ENCODE results near the gene NTSR1.

NTSR1 gene

GRCh38 chr20:62797671-62798532 lies 89.3 kb downstream of the NTSR1 start:
- H3K4me3 Mint-ChIP-seq = peak overlapping the region; percentile 90
- H3K36me3 Mint-ChIP-seq = peaks cover 29% of the 10 kb centered on the region
- no peaks in the 10 kb centered on the region for H3K9me3 Mint-ChIP-seq
- ATAC-seq = no peak
- H3K4me1 Mint-ChIP-seq = peaks cover 48% of the 10 kb centered on the region
- no peaks in the 10 kb centered on the region for H3K27me3 Mint-ChIP-seq
- H3K27ac Mint-ChIP-seq = peak overlapping the region; percentile 80

GRCh38 chr20:62799036-62799435 lies 90.4 kb downstream of the NTSR1 start:
- Mint-ChIP-seq H3K36me3 (peaks cover 29% of the 10 kb centered on the region), H3K27me3 (no peaks in the 10 kb centered on the region), H3K4me3 (no peak overlapping the region), H3K27ac (peak overlapping the region; percentile 60), H3K4me1 (peaks cover 42% of the 10 kb centered on the region), H3K9me3 (no peaks in the 10 kb centered on the region)
- no peak for ATAC-seq

- ATAC-seq = no peak
Measured at GRCh38 chr20:62799459-62799858, 90.8 kb downstream of the NTSR1 start.

GRCh38 chr20:62799873-62800272 lies 91.2 kb downstream of the NTSR1 start:
- Mint-ChIP-seq H3K27me3 (no peaks in the 10 kb centered on the region), H3K36me3 (peaks cover 29% of the 10 kb centered on the region), H3K4me3 (no peak overlapping the region), H3K9me3 (no peaks in the 10 kb centered on the region), H3K27ac (no peak overlapping the region), H3K4me1 (peaks cover 40% of the 10 kb centered on the region)
- ATAC-seq = no peak

More at GRCh38 chr20:62799459-62799858, 90.8 kb downstream of the NTSR1 start:
- no peak overlapping the region for H3K4me3 Mint-ChIP-seq
- H3K36me3 Mint-ChIP-seq = peaks cover 29% of the 10 kb centered on the region
- no peak overlapping the region for H3K27ac Mint-ChIP-seq
- H3K4me1 Mint-ChIP-seq = peaks cover 44% of the 10 kb centered on the region
- no peaks in the 10 kb centered on the region for H3K27me3 Mint-ChIP-seq
- H3K9me3 Mint-ChIP-seq = no peaks in the 10 kb centered on the region

GRCh38 chr20:62800314-62801259 lies 92.0 kb downstream of the NTSR1 start:
- H3K9me3 Mint-ChIP-seq = no peaks in the 10 kb centered on the region
- peaks cover 43% of the 10 kb centered on the region for H3K4me1 Mint-ChIP-seq
- H3K27ac Mint-ChIP-seq = no peak overlapping the region
- H3K27me3 Mint-ChIP-seq = no peaks in the 10 kb centered on the region
- H3K4me3 Mint-ChIP-seq = no peak overlapping the region
- ATAC-seq = no peak
- H3K36me3 Mint-ChIP-seq = peaks cover 29% of the 10 kb centered on the region

- H3K36me3 Mint-ChIP-seq = peaks cover 29% of the 10 kb centered on the region
- H3K27ac Mint-ChIP-seq = no peak overlapping the region
- H3K4me3 Mint-ChIP-seq = no peak overlapping the region
- H3K9me3 Mint-ChIP-seq = no peaks in the 10 kb centered on the region
- no peaks in the 10 kb centered on the region for H3K27me3 Mint-ChIP-seq
- H3K4me1 Mint-ChIP-seq = peaks cover 46% of the 10 kb centered on the region
- ATAC-seq = no peak
Measured at GRCh38 chr20:62801284-62802010, 92.8 kb downstream of the NTSR1 start.

GRCh38 chr20:62802026-62802712 lies 93.5 kb downstream of the NTSR1 start:
- no peaks in the 10 kb centered on the region for H3K27me3 Mint-ChIP-seq
- H3K4me1 Mint-ChIP-seq = peaks cover 49% of the 10 kb centered on the region
- H3K9me3 Mint-ChIP-seq = no peaks in the 10 kb centered on the region
- no peak overlapping the region for H3K4me3 Mint-ChIP-seq
- peaks cover 35% of the 10 kb centered on the region for H3K36me3 Mint-ChIP-seq
- no peak for ATAC-seq
- H3K27ac Mint-ChIP-seq = no peak overlapping the region

- Mint-ChIP-seq H3K4me1 (peaks cover 42% of the 10 kb centered on the region), H3K27ac (peak overlapping the region; percentile 93), H3K9me3 (no peaks in the 10 kb centered on the region), H3K36me3 (peaks cover 30% of the 10 kb centered on the region), H3K4me3 (peak overlapping the region; percentile 84), H3K27me3 (no peaks in the 10 kb centered on the region)
- peak; percentile 5 for ATAC-seq
Measured at GRCh38 chr20:62804021-62804626, 95.5 kb downstream of the NTSR1 start.

GRCh38 chr20:62804627-62805154 lies 96.1 kb downstream of the NTSR1 start, which contains the start of gene OGFR:
OGFR (plus strand) TSS chr20:62804835; CDS start chr20:62804860, 25 bp downstream.
- H3K4me3 Mint-ChIP-seq = peak within 1 kb of the TSS; percentile 88
- peak; percentile 72 for ATAC-seq
- H3K9me3 Mint-ChIP-seq = no peaks in the 10 kb centered on the region
- H3K4me1 Mint-ChIP-seq = peaks cover 40% of the 10 kb centered on the region
- no peaks in the 10 kb centered on the region for H3K27me3 Mint-ChIP-seq
- peaks cover 30% of the 10 kb centered on the region for H3K36me3 Mint-ChIP-seq
- peak within 1 kb of the TSS; percentile 93 for H3K27ac Mint-ChIP-seq

GRCh38 chr20:62805155-62805710 lies 96.6 kb downstream of the NTSR1 start:
- H3K27me3 Mint-ChIP-seq = no peaks in the 10 kb centered on the region
- ATAC-seq = peak; percentile 72
- no peaks in the 10 kb centered on the region for H3K9me3 Mint-ChIP-seq
- peak overlapping the region; percentile 87 for H3K4me3 Mint-ChIP-seq
- peak overlapping the region; percentile 93 for H3K27ac Mint-ChIP-seq
- H3K36me3 Mint-ChIP-seq = peaks cover 30% of the 10 kb centered on the region
- H3K4me1 Mint-ChIP-seq = peaks cover 40% of the 10 kb centered on the region

GRCh38 chr20:62805711-62806382 lies 97.2 kb downstream of the NTSR1 start:
- no peak for ATAC-seq
- H3K27ac Mint-ChIP-seq = peak overlapping the region; percentile 93
- H3K9me3 Mint-ChIP-seq = no peaks in the 10 kb centered on the region
- H3K4me3 Mint-ChIP-seq = peak overlapping the region; percentile 87
- peaks cover 31% of the 10 kb centered on the region for H3K36me3 Mint-ChIP-seq
- peaks cover 40% of the 10 kb centered on the region for H3K4me1 Mint-ChIP-seq
- H3K27me3 Mint-ChIP-seq = no peaks in the 10 kb centered on the region

GRCh38 chr20:62806383-62807050 lies 97.9 kb downstream of the NTSR1 start:
- no peaks in the 10 kb centered on the region for H3K9me3 Mint-ChIP-seq
- peaks cover 40% of the 10 kb centered on the region for H3K4me1 Mint-ChIP-seq
- H3K4me3 Mint-ChIP-seq = peak overlapping the region; percentile 87
- H3K27me3 Mint-ChIP-seq = no peaks in the 10 kb centered on the region
- ATAC-seq = no peak
- peaks cover 37% of the 10 kb centered on the region for H3K36me3 Mint-ChIP-seq
- peak overlapping the region; percentile 93 for H3K27ac Mint-ChIP-seq
